Colonic mucosa (tissue), 4 donors: ENCODE measurements around the gene MATN4. TPM values are rescaled to one million over a fixed set of nuclear protein-coding genes. Genes with fewer than 3 reads are reported as not detected.
A peak's percentile ranks its signal among the peaks of the same experiment; 100 is the strongest.

Experiments used
- DNase-seq: peaks from one replicate; pipeline ENCODE4 v3.0.0-alpha.2; 2020
- H3K27ac ChIP-seq: fragments of 200-600 bp; one replicate; pipeline ENCODE4 v1.8.0; 2021
- H3K27me3 ChIP-seq: fragments of 200-600 bp; one replicate; pipeline ENCODE4 v1.8.0; 2021
- H3K36me3 ChIP-seq: fragments of 200-600 bp; one replicate; pipeline ENCODE4 v1.8.0; 2021
- H3K4me1 ChIP-seq: fragments of 200-600 bp; one replicate; pipeline ENCODE4 v1.8.0; 2021; ENCODE audit warnings: mild to moderate bottlenecking
- H3K4me3 ChIP-seq: fragments of 200-600 bp; one replicate; pipeline ENCODE4 v1.8.0; 2021
- H3K9ac ChIP-seq, 2 donors: one replicate each; pipeline ENCODE4 v1.7.0; 2013; ENCODE audit warnings: control low read depth in 2 of 2, low read depth in 2 of 2, low read length in 2 of 2
- H3K9me3 ChIP-seq: fragments of 200-600 bp; one replicate; pipeline ENCODE4 v1.8.0; 2021
- intact Hi-C: fragments of 100-400 bp; cut with DNase I; formaldehyde crosslinking; loops from one replicate; pipeline ENCODE4 v1.14.1; 2022
- total RNA-seq, 2 donors: library from RNA; stranded (reverse); fragmentation: NEBNext Ultra II Directional in 1 of 2; extraction: Animal tissue kit (Norgen Biotek cat#: 25700) in 1 of 2; gene quantifications; one replicate each; pipeline ENCODE4 v1.2.1, GENCODE V29; 2021
- TF ChIP-seq, protein P1 (sequence below): fragments of 200-600 bp; IDR thresholded peaks from one replicate; pipeline ENCODE4 v1.8.0; 2022; ENCODE audit warnings: antibody characterized with exemption, mild to moderate bottlenecking
- donor health status: healthy.
- donor health status: DM: no; HTN: no; CAD: no.
- donor health status: DM: no; HTN: no; CAD: no.

The MATN4 gene
- total RNA-seq, 2 donors from 2014 or later, result 0.47 TPM; not detected in 1

DNA sequence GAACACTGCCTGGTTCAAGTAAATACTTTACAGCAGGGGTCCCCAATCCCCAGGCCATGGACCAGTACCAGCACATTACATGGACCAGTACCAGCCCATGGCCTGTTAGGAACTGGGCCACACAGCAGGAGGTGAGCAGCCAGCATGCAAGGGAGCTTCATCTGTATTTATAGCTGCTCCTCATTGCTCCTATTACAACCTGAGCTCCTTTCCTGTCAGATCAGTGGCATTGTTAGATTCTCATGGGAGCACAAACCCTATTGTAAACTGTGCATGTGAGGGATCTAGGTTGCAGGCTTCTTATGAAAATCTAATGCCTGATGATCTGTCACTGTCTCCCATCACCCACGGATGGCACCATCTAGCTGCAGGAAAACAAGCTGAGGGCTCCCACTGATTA, 13.4 kb downstream of the MATN4 start:
- Histone ChIP-seq H3K9ac (no peak overlapping the region), H3K36me3 (no peaks in the 10 kb centered on the region), H3K4me1 (peaks cover 5% of the 10 kb centered on the region), H3K27ac (no peak overlapping the region), H3K27me3 (peaks cover 7% of the 10 kb centered on the region), H3K4me3 (no peak overlapping the region), H3K9me3 (no peaks in the 10 kb centered on the region)
- TF ChIP-seq, protein P1, sequence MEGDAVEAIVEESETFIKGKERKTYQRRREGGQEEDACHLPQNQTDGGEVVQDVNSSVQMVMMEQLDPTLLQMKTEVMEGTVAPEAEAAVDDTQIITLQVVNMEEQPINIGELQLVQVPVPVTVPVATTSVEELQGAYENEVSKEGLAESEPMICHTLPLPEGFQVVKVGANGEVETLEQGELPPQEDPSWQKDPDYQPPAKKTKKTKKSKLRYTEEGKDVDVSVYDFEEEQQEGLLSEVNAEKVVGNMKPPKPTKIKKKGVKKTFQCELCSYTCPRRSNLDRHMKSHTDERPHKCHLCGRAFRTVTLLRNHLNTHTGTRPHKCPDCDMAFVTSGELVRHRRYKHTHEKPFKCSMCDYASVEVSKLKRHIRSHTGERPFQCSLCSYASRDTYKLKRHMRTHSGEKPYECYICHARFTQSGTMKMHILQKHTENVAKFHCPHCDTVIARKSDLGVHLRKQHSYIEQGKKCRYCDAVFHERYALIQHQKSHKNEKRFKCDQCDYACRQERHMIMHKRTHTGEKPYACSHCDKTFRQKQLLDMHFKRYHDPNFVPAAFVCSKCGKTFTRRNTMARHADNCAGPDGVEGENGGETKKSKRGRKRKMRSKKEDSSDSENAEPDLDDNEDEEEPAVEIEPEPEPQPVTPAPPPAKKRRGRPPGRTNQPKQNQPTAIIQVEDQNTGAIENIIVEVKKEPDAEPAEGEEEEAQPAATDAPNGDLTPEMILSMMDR, result no peak
- intact Hi-C loops, result loop anchor here (5.0 to 10.0 kb wide), 4 partner anchors 57 to 250 kb away; no protein-coding TSS in a partner anchor
- DNase-seq, result no peak

DNA sequence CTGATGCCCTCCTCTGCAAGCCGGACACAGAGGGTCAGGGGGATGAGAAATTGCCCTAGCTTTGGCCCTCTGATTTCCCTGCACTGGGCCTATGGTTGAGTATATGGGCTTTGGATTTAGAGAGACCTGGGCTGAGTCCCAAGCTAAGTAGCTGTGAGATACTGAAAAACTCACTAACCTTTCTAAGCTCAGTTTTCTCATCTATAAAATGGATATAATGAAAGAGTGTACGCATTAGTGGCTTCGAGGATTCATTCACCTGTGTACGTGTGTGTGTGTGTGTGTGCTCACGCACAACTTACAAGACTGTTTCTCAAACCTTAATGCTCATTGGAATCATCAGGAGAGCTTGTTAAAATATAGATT, 14.1 kb downstream of the MATN4 start:
- intact Hi-C loops, result loop anchor here (5.0 to 10.0 kb wide), 4 partner anchors 57 to 249 kb away; no protein-coding TSS in a partner anchor
- Histone ChIP-seq H3K27ac (no peak overlapping the region), H3K9ac (no peak overlapping the region), H3K36me3 (no peaks in the 10 kb centered on the region), H3K4me1 (peaks cover 5% of the 10 kb centered on the region), H3K9me3 (no peaks in the 10 kb centered on the region), H3K4me3 (peak overlapping the region; percentile 62), H3K27me3 (peaks cover 7% of the 10 kb centered on the region)
- no peak for DNase-seq
- TF ChIP-seq, protein P1, result no peak

DNA sequence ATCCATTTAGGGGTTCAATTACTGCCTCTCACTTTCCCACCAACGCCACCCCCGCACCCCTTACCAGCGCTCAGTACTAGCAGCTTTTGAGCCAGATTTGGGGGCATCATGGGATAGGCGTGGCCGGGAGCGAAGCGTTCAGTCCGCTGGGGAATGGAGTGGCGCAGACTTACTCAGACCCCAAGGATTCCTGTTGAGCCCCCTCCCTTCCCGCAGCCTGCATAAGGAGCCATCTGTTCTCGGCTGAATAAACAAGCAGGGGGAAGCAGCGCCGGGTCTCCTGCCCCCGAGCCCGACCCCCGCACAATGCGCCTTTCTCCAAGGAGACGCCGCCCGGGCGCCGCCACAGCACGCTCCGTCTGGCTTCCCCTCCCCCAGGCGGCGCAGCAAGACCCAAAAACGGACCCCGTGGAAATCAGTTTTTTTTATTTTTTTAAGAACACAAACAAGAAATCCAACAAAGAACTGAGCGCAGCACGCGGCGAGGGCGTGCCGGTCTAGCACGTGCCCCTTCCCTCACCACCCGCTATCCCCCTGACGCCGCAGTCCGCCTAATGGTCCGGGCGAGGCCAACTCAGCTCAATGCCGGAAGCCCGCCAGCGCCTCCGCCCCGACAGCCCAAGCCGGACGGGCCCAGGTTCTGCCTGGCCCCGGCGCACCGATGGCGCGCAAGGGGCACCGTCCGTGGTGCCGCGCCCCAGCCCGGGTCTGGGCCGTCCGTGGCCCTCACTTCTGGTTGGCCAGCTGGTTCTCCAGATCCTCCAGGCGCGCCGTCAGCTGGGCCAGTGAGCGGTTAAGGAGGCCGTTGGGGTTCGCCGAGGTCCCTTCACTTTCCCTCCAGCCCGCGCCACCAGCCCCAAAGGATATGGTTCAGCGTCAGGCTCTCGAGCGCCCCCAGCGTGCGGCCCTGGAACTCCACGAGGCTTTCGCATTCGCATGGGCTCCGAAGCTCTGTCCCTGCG, 14.8 kb downstream of the MATN4 start:
- peak overlapping the region; percentile 62 for H3K4me3 ChIP-seq
- intact Hi-C loops, result loop anchor here (5.0 to 10.0 kb wide), 4 partner anchors 56 to 249 kb away; no protein-coding TSS in a partner anchor

DNA sequence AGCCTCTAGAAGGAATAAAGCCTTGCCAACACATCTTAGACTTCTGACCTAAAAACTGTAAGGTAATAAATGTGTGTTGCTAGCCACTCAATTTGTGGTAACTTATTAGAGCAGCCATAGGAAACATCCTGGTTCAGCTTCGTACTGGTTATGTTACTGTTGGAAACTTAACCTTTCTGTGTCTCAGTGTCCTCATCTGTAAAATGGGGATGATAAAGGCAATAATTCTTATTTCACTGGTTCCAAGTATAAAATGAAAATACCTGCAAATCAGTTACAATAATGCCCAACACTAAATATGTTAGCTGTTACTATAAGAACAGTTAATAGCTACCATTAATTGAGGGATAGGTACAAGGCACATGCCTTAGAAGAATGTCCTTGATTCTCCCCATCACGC, 15.8 kb downstream of the MATN4 start:
- intact Hi-C loops, result loop anchor here (5.0 to 10.0 kb wide), 4 partner anchors 55 to 248 kb away; no protein-coding TSS in a partner anchor
- Histone ChIP-seq H3K27me3 (peaks cover 7% of the 10 kb centered on the region), H3K4me3 (no peak overlapping the region), H3K36me3 (no peaks in the 10 kb centered on the region), H3K27ac (no peak overlapping the region), H3K9me3 (no peaks in the 10 kb centered on the region), H3K4me1 (peaks cover 5% of the 10 kb centered on the region), H3K9ac (no peak overlapping the region)
- TF ChIP-seq, protein P1, result no peak
- DNase-seq, result no peak

More for the DNA sequence above, 14.8 kb downstream of the MATN4 start:
- peak; percentile 89 for DNase-seq
- no peak overlapping the region for H3K27ac ChIP-seq
- TF ChIP-seq, protein P1, result peak; percentile 94
- peaks cover 7% of the 10 kb centered on the region for H3K27me3 ChIP-seq
- H3K4me1 ChIP-seq, result peaks cover 5% of the 10 kb centered on the region
- peak overlapping the region; percentile 40 to 68 for H3K9ac ChIP-seq
- no peaks in the 10 kb centered on the region for H3K9me3 ChIP-seq
- H3K36me3 ChIP-seq, result no peaks in the 10 kb centered on the region

DNA sequence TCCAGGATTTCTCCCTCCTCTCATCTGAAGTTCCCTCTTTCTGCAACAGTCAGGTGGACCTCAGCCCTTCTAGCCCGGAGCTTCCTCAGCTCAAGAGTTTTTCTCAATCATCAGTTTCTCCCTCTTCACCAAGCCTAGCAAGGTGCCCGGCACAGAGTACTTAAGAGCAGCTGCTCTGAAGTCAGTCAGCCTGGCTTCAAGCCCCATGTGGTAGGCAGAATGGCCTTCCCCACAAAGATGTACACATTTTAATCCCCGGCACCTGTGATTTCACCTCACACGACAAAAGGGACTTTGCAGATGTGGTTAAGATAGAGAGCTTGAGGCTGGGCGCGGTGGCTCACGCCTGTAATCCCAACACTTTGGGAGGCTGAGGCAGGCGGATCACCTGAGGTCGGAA, 16.6 kb downstream of the MATN4 start:
- Histone ChIP-seq H3K9ac (no peak overlapping the region), H3K36me3 (no peaks in the 10 kb centered on the region), H3K27ac (no peak overlapping the region), H3K9me3 (no peaks in the 10 kb centered on the region), H3K27me3 (peaks cover 7% of the 10 kb centered on the region), H3K4me3 (no peak overlapping the region), H3K4me1 (peaks cover 5% of the 10 kb centered on the region)
- TF ChIP-seq, protein P1, result no peak
- intact Hi-C loops, result loop anchor here (5.0 to 10.0 kb wide), 4 partner anchors 54 to 247 kb away; no protein-coding TSS in a partner anchor
- DNase-seq, result no peak
